K562 (cell line): ENCODE measurements around the gene TRIM44. TPM values are rescaled to one million over a fixed set of nuclear protein-coding genes. Genes with fewer than 3 reads are reported as not detected.

Source experiments
- ATAC-seq: fragments of 200-7000 bp; cut with Tn5 transposase; 3 replicates; pipeline ENCODE4 v1.9.1; 2020; ENCODE audit warnings: moderate library complexity
- BruUV-seq: library from RNA; stranded (reverse); fragments of 400-500 nt; replicated peaks from 2 replicates; lab custom pipeline; 2021; lab: Mats Ljungman, UMichigan
- CTCF ChIA-PET: fragments of 300-600 bp; formaldehyde crosslinking; extraction: SDS; loops from one replicate; lab custom pipeline; 2021; ENCODE audit warnings: low intra/inter-chr PET ratio; lab: Yijun Ruan, JAX
- POLR2A ChIA-PET: fragments of 300-600, 350-650 bp; sonication (Branson Sonifier 250); formaldehyde crosslinking; extraction: SDS; loops from one replicate; lab custom pipeline; 2021; ENCODE audit warnings: antibody characterized with exemption, inconsistent platforms; lab: Yijun Ruan, JAX
- DNase-seq, 4 experiments: peaks; one replicate each; pipeline versions ENCODE4 v3.0.0 to v3.0.0-alpha.2; 2011 to 2018; ENCODE audit warnings: low spot score in 3 of 4, mixed read lengths in 3 of 4; ENCODE audit errors: extremely low read depth in 1 of 4
- FAIRE-seq: peaks from 2 replicates; lab custom pipeline; 2011; peaks lifted over from hg19 to GRCh38; lab: Jason Lieb, UNC
- H2AFZ ChIP-seq: 2 replicates; pipeline ENCODE4 v1.6.0; 2011; ENCODE audit warnings: low read depth, low read length, control low read depth, inconsistent platforms
- H3K27ac ChIP-seq: fragments of 200-600 bp; 3 replicates; pipeline ENCODE4 v1.8.0; 2011; ENCODE audit warnings: low read depth, mild to moderate bottlenecking, control low read depth, inconsistent platforms, low read length, moderate library complexity, mixed read lengths; ENCODE audit errors: extremely low read depth
- H3K27me3 ChIP-seq, 2 experiments: fragments of 300-600 bp in 1 of 2; 2 replicates in 1 of 2; 3 replicates in 1 of 2; pipeline versions ENCODE4 v1.6.0 to v1.8.0; 2011; ENCODE audit warnings: inconsistent platforms in 2 of 2, low read length in 2 of 2, mild to moderate bottlenecking in 1 of 2, mixed read lengths in 1 of 2, moderate library complexity in 1 of 2; ENCODE audit not compliant: control insufficient read depth in 2 of 2, insufficient read depth in 2 of 2
- H3K36me3 ChIP-seq: fragments of 300-600 bp; 3 replicates; pipeline ENCODE4 v1.8.0; 2011; ENCODE audit warnings: mild to moderate bottlenecking, low read length, inconsistent platforms; ENCODE audit not compliant: control insufficient read depth, insufficient read depth
- H3K4me1 ChIP-seq, 2 experiments: fragments of 200-600 bp in 1 of 2; replicated peaks in 1 of 2; 2 replicates in 1 of 2; 3 replicates in 1 of 2; pipeline versions ENCODE4 v1.5.1 to v1.8.0; 2011; ENCODE audit warnings: inconsistent platforms in 2 of 2, low read length in 2 of 2, mild to moderate bottlenecking in 1 of 2, mixed read lengths in 1 of 2, moderate library complexity in 1 of 2; ENCODE audit not compliant: control insufficient read depth in 2 of 2, insufficient read depth in 2 of 2
- H3K4me2 ChIP-seq: 2 replicates; pipeline ENCODE4 v1.6.1; 2011; ENCODE audit warnings: low read length, control low read depth, inconsistent platforms, mixed read lengths; ENCODE audit not compliant: insufficient read depth
- H3K4me3 ChIP-seq: fragments of 200-600 bp; sonication (generic), shearing (Covaris generic); 2 replicates; pipeline ENCODE4 v1.5.1; 2016; ENCODE audit warnings: control low read depth, inconsistent platforms
- H3K79me2 ChIP-seq: fragments of 200-600 bp; 3 replicates; pipeline ENCODE4 v1.8.0; 2011; ENCODE audit warnings: low read length, inconsistent platforms; ENCODE audit not compliant: control insufficient read depth, insufficient read depth
- H3K9ac ChIP-seq, 2 experiments: 2 replicates each; pipeline versions ENCODE4 v1.6.0 to v1.6.1; 2011; ENCODE audit warnings: low read depth in 2 of 2, low read length in 2 of 2, control low read depth in 1 of 2, inconsistent platforms in 1 of 2, mild to moderate bottlenecking in 1 of 2, mixed read lengths in 1 of 2; ENCODE audit not compliant: insufficient read depth in 1 of 2
- H3K9me1 ChIP-seq: one replicate; pipeline ENCODE4 v1.6.0; 2011; ENCODE audit warnings: inconsistent platforms, mild to moderate bottlenecking, low read length, moderate library complexity; ENCODE audit not compliant: control insufficient read depth, insufficient read depth
- H3K9me3 ChIP-seq: replicated peaks from 2 replicates; pipeline ENCODE4 v1.5.1; 2011; ENCODE audit warnings: low read depth, low read length, inconsistent platforms; ENCODE audit not compliant: control insufficient read depth, insufficient read depth
- H4K20me1 ChIP-seq: replicated peaks from 2 replicates; pipeline ENCODE4 v1.6.1; 2011; ENCODE audit warnings: low read length, inconsistent platforms, mixed read lengths; ENCODE audit not compliant: control insufficient read depth, insufficient read depth
- CREBBP ChIP-seq: IDR thresholded peaks from one replicate; pipeline ENCODE4 v1.6.1; 2012; ENCODE audit warnings: low read depth, mild to moderate bottlenecking, control low read depth, inconsistent platforms, low read length
- E2F3 ChIP-seq: fragments of 250-450 bp; sonication (Bioruptor Pico); IDR thresholded peaks from 2 replicates; pipeline ENCODE4 v1.4.0; 2020; ENCODE audit warnings: mild to moderate bottlenecking
- GABPA ChIP-seq: fragments of 200-800 bp; sonication (Bioruptor generic); conservative IDR thresholded peaks from 2 replicates; pipeline ENCODE4 v1.6.1; 2016; ENCODE audit warnings: low read depth, missing genetic modification characterization, missing compliant biosample characterization
- GABPB2 ChIP-seq: fragments of 250-450 bp; sonication (Bioruptor Pico); conservative IDR thresholded peaks from 2 replicates; pipeline ENCODE4 v1.5.1; 2021; ENCODE audit warnings: mild to moderate bottlenecking
- HDAC3 ChIP-seq: fragments of 450-650 bp; IDR thresholded peaks from 2 replicates; pipeline ENCODE4 v1.6.1; 2018; ENCODE audit warnings: borderline replicate concordance, mild to moderate bottlenecking, moderate library complexity; ENCODE audit not compliant: partially characterized antibody
- HDGF ChIP-seq: fragments of 450-650 bp; IDR thresholded peaks from 2 replicates; pipeline ENCODE4 v1.6.1; 2016
- MEIS2 ChIP-seq: fragments of 450-650 bp; IDR thresholded peaks from 2 replicates; pipeline ENCODE4 v1.6.1; 2014; ENCODE audit warnings: mild to moderate bottlenecking; ENCODE audit not compliant: partially characterized antibody
- NUFIP1 ChIP-seq: fragments of 450-650 bp; IDR thresholded peaks from 2 replicates; pipeline ENCODE4 v1.6.1; 2018; ENCODE audit not compliant: partially characterized antibody
- PHB ChIP-seq: fragments of 250-450 bp; sonication (Bioruptor Pico); IDR thresholded peaks from 2 replicates; pipeline ENCODE4 v1.5.0; 2021
- RNF2 ChIP-seq: sonication (generic); IDR thresholded peaks from 2 replicates; pipeline ENCODE4 v1.6.1; 2016
- SNIP1 ChIP-seq: fragments of 450-650 bp; IDR thresholded peaks from 2 replicates; pipeline ENCODE4 v1.7.1; 2017; ENCODE audit warnings: low read depth, mild to moderate bottlenecking
- YY1 ChIP-seq, 3 experiments: IDR thresholded peaks; 2 replicates each; pipeline ENCODE4 v1.6.1; 2011; ENCODE audit warnings: low read length in 2 of 3, mild to moderate bottlenecking in 2 of 3, moderate library complexity in 2 of 3, borderline replicate concordance in 1 of 3, control low read depth in 1 of 3, low read depth in 1 of 3; ENCODE audit not compliant: insufficient read depth in 3 of 3, insufficient replicate concordance in 2 of 3, control insufficient read depth in 1 of 3, insufficient read length in 1 of 3; ENCODE audit errors: extremely low read depth in 1 of 3
- ZNF165 ChIP-seq: fragments of 250-450 bp; sonication (Bioruptor Pico); IDR thresholded peaks from 2 replicates; pipeline ENCODE4 v1.4.0; 2020; ENCODE audit warnings: borderline replicate concordance
- ZNF197 ChIP-seq: fragments of 200-800 bp; sonication (Bioruptor generic); IDR thresholded peaks from 2 replicates; pipeline ENCODE4 v1.6.1; 2016; ENCODE audit warnings: low read depth, missing genetic modification characterization, missing compliant biosample characterization
- ZNF699 ChIP-seq: fragments of 250-450 bp; sonication (Bioruptor Pico); IDR thresholded peaks from 2 replicates; pipeline ENCODE4 v1.8.0; 2021; ENCODE audit warnings: mild to moderate bottlenecking, moderate library complexity; ENCODE audit not compliant: insufficient replicate concordance
- WGBS: fragments of 100-300 bp; shearing (Covaris generic); methylation state at CpG from one replicate; pipeline ENCODE4 v1.1.6; 2016; ENCODE audit warnings: low coverage, mixed read lengths; ENCODE audit not compliant: insufficient coverage; ENCODE audit errors: missing lambda C conversion rate; 5-methylcytosine and 5-hydroxymethylcytosine counted together
- in situ Hi-C: fragments of 300-500 bp; cut with MboI; formaldehyde crosslinking; loops from 4 replicates; pipeline ENCODE4 v1.15.0; 2018; ENCODE audit warnings: inconsistent platforms, mixed read lengths
- intact Hi-C: fragments of 100-400 bp; cut with micrococcal nuclease; formaldehyde crosslinking; loops from 2 replicates; pipeline ENCODE4 v1.14.2; 2022
- polyA plus RNA-seq, 8 experiments: library from polyadenylated mRNA; depleted of rRNA in 4 of 8; stranded (reverse) in 5 of 8; unstranded in 3 of 8; fragments of >200 nt; fragmentation: Nextera tagmentation in 2 of 8; fragmentation: Illumina TruSeq in 1 of 8; extraction: Ambion mirVana in 2 of 8; extraction: Trizol in 1 of 8; gene quantifications; 2 replicates each; pipeline versions ENCODE4 v1.2.1 to v1.2.3, GENCODE V29; 2011 to 2014; ENCODE audit warnings: inconsistent platforms in 1 of 8, missing spikeins in 1 of 8
- total RNA-seq, 7 experiments: library from RNA; depleted of rRNA in 6 of 7; stranded (reverse); fragments of >200 nt in 6 of 7; fragmentation: Illumina TruSeq in 2 of 7; extraction: Trizol in 2 of 7; gene quantifications; 2 replicates each; pipeline versions ENCODE4 v1.2.1 to v1.2.3, GENCODE V29; 2011 to 2021; ENCODE audit warnings: low replicate concordance in 1 of 7
- TF ChIP-seq, protein P1 (sequence below): fragments of 450-650 bp; IDR thresholded peaks from one replicate; pipeline ENCODE4 v1.6.1; 2018; ENCODE audit warnings: mild to moderate bottlenecking, moderate library complexity; ENCODE audit not compliant: partially characterized antibody
- TF ChIP-seq, protein P2 (sequence below): sonication (generic); formaldehyde crosslinking; IDR thresholded peaks from 2 replicates; pipeline ENCODE4 v1.8.1; 2023; ENCODE audit warnings: mild to moderate bottlenecking, missing genetic modification reagents

The TRIM44 gene
- total and polyA plus RNA-seq, 9 of the 15 experiments (the other 6 are each of a cell fraction or from before 2014, with no cell fraction given) = 8.3 to 105 (median 37.2) TPM

DNA sequence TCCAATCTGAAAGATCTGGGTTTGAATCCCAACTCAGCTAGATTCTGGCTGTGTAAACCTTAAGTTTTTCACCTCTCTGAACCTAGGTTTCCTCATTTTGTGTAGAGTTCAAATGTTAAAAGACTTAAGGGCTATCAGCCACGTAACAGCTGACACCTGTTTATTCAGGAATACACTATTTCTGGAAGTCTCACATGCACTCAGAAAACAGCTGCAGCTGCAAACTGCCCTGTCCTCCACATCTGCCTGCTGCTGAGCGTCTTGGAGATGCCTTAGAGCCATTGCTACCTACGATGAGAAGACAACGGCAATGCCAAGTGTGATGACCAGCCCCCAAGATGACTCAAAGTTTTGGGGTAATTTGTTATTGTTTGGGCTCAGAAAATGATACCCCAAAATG is 6.7 kb upstream of the TRIM44 start:
- no TSS peak for BruUV-seq

More for the DNA sequence above, 6.7 kb upstream of the TRIM44 start:
- 0% methylated on average over 4 of the region's 4 CpGs for WGBS
- DNase-seq (no peak), FAIRE-seq (no peak), ATAC-seq (no peak)
- CTCF ChIA-PET = no interaction called here
- Histone ChIP-seq H3K27me3 (peaks cover 13 to 14% of the 10 kb centered on the region in 2 experiments), H3K4me2 (no peak overlapping the region), H3K9ac (no peak overlapping the region), H3K9me1 (no peaks in the 10 kb centered on the region), H2AFZ (peak overlapping the region; percentile 29; the same call in 1 of the 2 replicates), H3K27ac (no peak overlapping the region), H3K79me2 (no peaks in the 10 kb centered on the region), H3K4me1 (no peaks in the 10 kb centered on the region), H3K9me3 (no peaks in the 10 kb centered on the region), H4K20me1 (no peaks in the 10 kb centered on the region), H3K36me3 (no peaks in the 10 kb centered on the region), H3K4me3 (no peak overlapping the region)
- in situ Hi-C loops (no loop called here), intact Hi-C loops (no loop called here)
- POLR2A ChIA-PET = interaction anchor here (0.6 to 1.1 kb wide), 2 partner anchors 9 to 232 kb away, joined by 3 read pairs; no protein-coding TSS in a partner anchor
- TF ChIP-seq E2F3 (CRISPR knock-in tag) = no peak
- TF ChIP-seq SNIP1 = no peak
- TF ChIP-seq, protein P1, sequence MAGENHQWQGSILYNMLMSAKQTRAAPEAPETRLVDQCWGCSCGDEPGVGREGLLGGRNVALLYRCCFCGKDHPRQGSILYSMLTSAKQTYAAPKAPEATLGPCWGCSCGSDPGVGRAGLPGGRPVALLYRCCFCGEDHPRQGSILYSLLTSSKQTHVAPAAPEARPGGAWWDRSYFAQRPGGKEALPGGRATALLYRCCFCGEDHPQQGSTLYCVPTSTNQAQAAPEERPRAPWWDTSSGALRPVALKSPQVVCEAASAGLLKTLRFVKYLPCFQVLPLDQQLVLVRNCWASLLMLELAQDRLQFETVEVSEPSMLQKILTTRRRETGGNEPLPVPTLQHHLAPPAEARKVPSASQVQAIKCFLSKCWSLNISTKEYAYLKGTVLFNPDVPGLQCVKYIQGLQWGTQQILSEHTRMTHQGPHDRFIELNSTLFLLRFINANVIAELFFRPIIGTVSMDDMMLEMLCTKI = no peak
- TF ChIP-seq HDAC3 = no peak
- no peak for TF ChIP-seq ZNF699
- no peak for TF ChIP-seq RNF2
- no peak for TF ChIP-seq ZNF197
- TF ChIP-seq NUFIP1 = no peak
- no peak for TF ChIP-seq MEIS2
- TF ChIP-seq, protein P2, sequence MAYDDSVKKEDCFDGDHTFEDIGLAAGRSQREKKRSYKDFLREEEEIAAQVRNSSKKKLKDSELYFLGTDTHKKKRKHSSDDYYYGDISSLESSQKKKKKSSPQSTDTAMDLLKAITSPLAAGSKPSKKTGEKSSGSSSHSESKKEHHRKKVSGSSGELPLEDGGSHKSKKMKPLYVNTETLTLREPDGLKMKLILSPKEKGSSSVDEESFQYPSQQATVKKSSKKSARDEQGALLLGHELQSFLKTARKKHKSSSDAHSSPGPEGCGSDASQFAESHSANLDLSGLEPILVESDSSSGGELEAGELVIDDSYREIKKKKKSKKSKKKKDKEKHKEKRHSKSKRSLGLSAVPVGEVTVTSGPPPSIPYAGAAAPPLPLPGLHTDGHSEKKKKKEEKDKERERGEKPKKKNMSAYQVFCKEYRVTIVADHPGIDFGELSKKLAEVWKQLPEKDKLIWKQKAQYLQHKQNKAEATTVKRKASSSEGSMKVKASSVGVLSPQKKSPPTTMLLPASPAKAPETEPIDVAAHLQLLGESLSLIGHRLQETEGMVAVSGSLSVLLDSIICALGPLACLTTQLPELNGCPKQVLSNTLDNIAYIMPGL (CRISPR knock-in tag) = no peak
- TF ChIP-seq HDGF = no peak
- no peak for TF ChIP-seq GABPB2 (CRISPR knock-in tag)
- no peak for TF ChIP-seq ZNF165 (CRISPR knock-in tag)
- no peak for TF ChIP-seq CREBBP
- TF ChIP-seq GABPA (tag) = no peak
- TF ChIP-seq PHB = no peak
- no peak for TF ChIP-seq YY1 (IDR thresholded peaks at IDR 0.05; ENCODE audit: borderline replicate concordance in 1 of 3, control insufficient read depth in 1 of 3, extremely low read depth in 1 of 3, insufficient read depth in 3 of 3, insufficient read length in 1 of 3, insufficient replicate concordance in 2 of 3, low read depth in 1 of 3, low read length in 2 of 3)
